GM12878 (cell line): ENCODE results near the gene SPART. TPM values are rescaled to one million over a fixed set of nuclear protein-coding genes. Genes with fewer than 3 reads are reported as not detected.

ENCODE experiments used
- ATAC-seq: fragments of 200-7000 bp; cut with Tn5 transposase; 3 replicates; pipeline ENCODE4 v1.9.1; 2020; ENCODE audit warnings: mild to moderate bottlenecking, moderate library complexity
- BruUV-seq: library from RNA; stranded (reverse); fragments of 400-500 nt; replicated peaks from 2 replicates; lab custom pipeline; 2021; lab: Mats Ljungman, UMichigan
- CTCF ChIA-PET: fragments of 300-600 bp; sonication (Branson Sonifier 250); formaldehyde crosslinking; extraction: SDS; loops from one replicate; lab custom pipeline; 2021; ENCODE audit warnings: inconsistent platforms; lab: Yijun Ruan, JAX
- POLR2A ChIA-PET: fragments of 350-600 bp; formaldehyde crosslinking; extraction: SDS; loops from one replicate; lab custom pipeline; 2021; ENCODE audit warnings: inconsistent platforms; lab: Charles Lee
- RAD21 ChIA-PET: fragments of 300-600 bp; sonication (Branson Sonifier 250); formaldehyde crosslinking; loops from one replicate; lab custom pipeline; 2023; ENCODE audit warnings: antibody characterized with exemption; ENCODE audit not compliant: unreplicated experiment; lab: Charles Lee
- SMC1A ChIA-PET: fragments of 300-600 bp; sonication (Branson Sonifier 250); formaldehyde crosslinking; loops from one replicate; lab custom pipeline; 2023; ENCODE audit not compliant: unreplicated experiment, uncharacterized antibody; lab: Charles Lee
- DNase-seq: peaks from one replicate; pipeline ENCODE4 v3.0.0-alpha.2; 2011; ENCODE audit warnings: low read depth, low spot score
- FAIRE-seq: peaks from 3 replicates; lab custom pipeline; 2011; peaks lifted over from hg19 to GRCh38; lab: Jason Lieb, UNC
- H2AFZ ChIP-seq: 2 replicates; pipeline ENCODE4 v1.6.0; 2011; ENCODE audit warnings: low read depth, low read length, control low read depth; ENCODE audit not compliant: control insufficient read depth
- H3K27ac ChIP-seq: 2 replicates; pipeline ENCODE4 v1.5.1; 2011; ENCODE audit warnings: control low read depth; ENCODE audit not compliant: control insufficient read depth, insufficient read depth
- H3K27me3 ChIP-seq, 2 experiments: replicated peaks in 1 of 2; 2 replicates each; pipeline versions ENCODE4 v1.6.0 to v1.6.1; 2011; ENCODE audit warnings: low read length in 1 of 2; ENCODE audit not compliant: control insufficient read depth in 2 of 2, insufficient read depth in 2 of 2
- H3K36me3 ChIP-seq, 2 experiments: 2 replicates each; pipeline ENCODE4 v1.5.1; 2011; ENCODE audit warnings: low read length in 1 of 2; ENCODE audit not compliant: control insufficient read depth in 2 of 2, insufficient read depth in 2 of 2
- H3K4me1 ChIP-seq: 2 replicates; pipeline ENCODE4 v1.6.1; 2011; ENCODE audit warnings: mild to moderate bottlenecking, low read length, moderate library complexity, mixed read lengths; ENCODE audit not compliant: control insufficient read depth, insufficient read depth
- H3K4me2 ChIP-seq: 2 replicates; pipeline ENCODE4 v1.6.0; 2011; ENCODE audit warnings: control low read depth; ENCODE audit not compliant: control insufficient read depth, insufficient read depth
- H3K4me3 ChIP-seq: fragments of 200-600 bp; sonication (generic); 2 replicates; pipeline ENCODE4 v1.5.1; 2016
- H3K79me2 ChIP-seq: 2 replicates; pipeline ENCODE4 v1.6.0; 2011; ENCODE audit warnings: low read length; ENCODE audit not compliant: control insufficient read depth, insufficient read depth
- H3K9ac ChIP-seq: 2 replicates; pipeline ENCODE4 v1.8.0; 2011; ENCODE audit warnings: low read length, control low read depth, mixed read lengths; ENCODE audit not compliant: control insufficient read depth, insufficient read depth
- H3K9me3 ChIP-seq: replicated peaks from 3 replicates; pipeline ENCODE4 v1.5.1; 2011; ENCODE audit warnings: mild to moderate bottlenecking, low read length; ENCODE audit not compliant: control insufficient read depth, insufficient read depth
- H4K20me1 ChIP-seq: 2 replicates; pipeline ENCODE4 v1.6.0; 2011; ENCODE audit not compliant: control insufficient read depth, insufficient read depth
- BACH1 ChIP-seq: fragments of 450-650 bp; IDR thresholded peaks from 2 replicates; pipeline ENCODE4 v1.6.1; 2017; ENCODE audit warnings: mild to moderate bottlenecking, borderline replicate concordance
- GABPA ChIP-seq: IDR thresholded peaks from 2 replicates; pipeline ENCODE4 v1.6.1; 2014; ENCODE audit warnings: antibody characterized with exemption, low read depth, mild to moderate bottlenecking, inconsistent platforms
- HDAC6 ChIP-seq: fragments of 200-600 bp; sonication (generic); IDR thresholded peaks from one replicate; pipeline ENCODE4 v1.8.0; 2017; ENCODE audit warnings: antibody characterized with exemption; ENCODE audit not compliant: unreplicated experiment
- IRF5 ChIP-seq: fragments of 450-650 bp; IDR thresholded peaks from 2 replicates; pipeline ENCODE4 v1.6.1; 2017; ENCODE audit warnings: borderline replicate concordance
- JUND ChIP-seq: IDR thresholded peaks from 2 replicates; pipeline ENCODE4 v1.6.1; 2012; ENCODE audit warnings: low read depth, mild to moderate bottlenecking, low read length, improper control_type of control experiment, moderate library complexity
- LARP7 ChIP-seq: fragments of 450-650 bp; IDR thresholded peaks from 2 replicates; pipeline ENCODE4 v1.6.1; 2017; ENCODE audit warnings: mild to moderate bottlenecking
- MYC ChIP-seq: IDR thresholded peaks from 2 replicates; pipeline ENCODE4 v1.6.1; 2011; ENCODE audit warnings: mild to moderate bottlenecking, low read length, moderate library complexity, inconsistent platforms; ENCODE audit not compliant: insufficient read depth, insufficient replicate concordance, insufficient read length, severe bottlenecking
- RB1 ChIP-seq: fragments of 450-650 bp; formaldehyde crosslinking; IDR thresholded peaks from 2 replicates; pipeline ENCODE4 v1.6.1; 2017; ENCODE audit warnings: mild to moderate bottlenecking, borderline replicate concordance
- RELA ChIP-seq: fragments of 450-650 bp; IDR thresholded peaks from 2 replicates; pipeline ENCODE4 v1.8.0; 2014; ENCODE audit warnings: borderline replicate concordance; ENCODE audit not compliant: partially characterized antibody
- RUNX3 ChIP-seq: IDR thresholded peaks from 2 replicates; pipeline ENCODE4 v1.6.1; 2012; ENCODE audit warnings: low read length, inconsistent platforms
- WGBS: methylation state at CpG from one replicate; pipeline ENCODE4 v1.1.6; 2016; ENCODE audit warnings: low lambda C conversion rate; ENCODE audit not compliant: insufficient replicate concordance, insufficient coverage; ENCODE audit errors: missing lambda C conversion rate; 5-methylcytosine and 5-hydroxymethylcytosine counted together
- in situ Hi-C: fragments of 300-500 bp; cut with MboI; formaldehyde crosslinking; loops from 9 replicates; pipeline ENCODE4 v1.14.3; 2018; ENCODE audit warnings: mixed read lengths
- intact Hi-C: fragments of 100-400 bp; cut with micrococcal nuclease; formaldehyde crosslinking; loops from one replicate; pipeline ENCODE4 v1.14.2; 2022; ENCODE audit not compliant: unreplicated experiment
- polyA plus RNA-seq, 11 experiments: library from polyadenylated mRNA; depleted of rRNA in 4 of 11; unstranded in 6 of 11; stranded (reverse) in 5 of 11; fragments of >200 nt; fragmentation: Nextera tagmentation in 4 of 11; fragmentation: Illumina TruSeq in 1 of 11; extraction: Ambion mirVana in 4 of 11; extraction: Trizol in 1 of 11; gene quantifications; 1 replicate in 1 of 11; 2 replicates in 10 of 11; pipeline versions ENCODE4 v1.2.1 to v1.2.3, GENCODE V29; 2011 to 2016; ENCODE audit warnings: inconsistent platforms in 2 of 11, missing spikeins in 2 of 11, low read depth in 1 of 11
- total RNA-seq, 4 experiments: library from RNA; depleted of rRNA in 3 of 4; stranded (reverse); fragments of >200 nt in 3 of 4; fragmentation: Illumina TruSeq in 1 of 4; extraction: Trizol in 1 of 4; gene quantifications; 2 replicates each; pipeline versions ENCODE4 v1.2.1 to v1.2.3, GENCODE V29; 2013 to 2021
- TF ChIP-seq, protein P1 (sequence below): IDR thresholded peaks from 2 replicates; pipeline ENCODE4 v1.6.1; 2011; ENCODE audit warnings: low read depth, low read length, improper control_type of control experiment, borderline replicate concordance

SPART gene
- total and polyA plus RNA-seq, 10 of the 15 experiments (the other 5 are each of a cell fraction or from before 2014, with no cell fraction given) = 17.6 to 74.6 (median 42.1) TPM

DNA sequence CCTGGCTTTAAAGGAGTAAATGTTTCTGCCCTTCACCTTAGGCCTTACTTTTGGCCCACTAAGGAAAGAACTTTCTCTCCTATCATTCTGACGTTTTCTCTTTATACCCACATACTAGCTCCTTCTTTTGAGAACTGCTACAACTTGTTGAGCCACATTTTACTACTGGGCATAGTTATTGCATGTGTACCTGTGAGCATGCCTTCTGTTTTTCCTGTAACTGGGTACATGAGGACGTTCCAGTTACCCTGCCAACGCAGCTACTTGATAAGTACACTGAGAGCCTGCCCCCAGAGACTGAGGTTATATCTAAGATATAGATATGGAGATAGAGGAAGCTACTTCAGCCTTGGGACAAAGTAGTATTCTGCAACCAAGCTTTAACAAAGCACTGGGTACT, 52.1 kb downstream of the SPART start:
- no peak for TF ChIP-seq MYC
- TF ChIP-seq LARP7 = no peak
- no peak for TF ChIP-seq GABPA
- TF ChIP-seq RB1 = no peak
- no peak for TF ChIP-seq IRF5
- no peak for TF ChIP-seq RELA
- no peak for TF ChIP-seq JUND
- TF ChIP-seq HDAC6 = no peak
- TF ChIP-seq, protein P1, sequence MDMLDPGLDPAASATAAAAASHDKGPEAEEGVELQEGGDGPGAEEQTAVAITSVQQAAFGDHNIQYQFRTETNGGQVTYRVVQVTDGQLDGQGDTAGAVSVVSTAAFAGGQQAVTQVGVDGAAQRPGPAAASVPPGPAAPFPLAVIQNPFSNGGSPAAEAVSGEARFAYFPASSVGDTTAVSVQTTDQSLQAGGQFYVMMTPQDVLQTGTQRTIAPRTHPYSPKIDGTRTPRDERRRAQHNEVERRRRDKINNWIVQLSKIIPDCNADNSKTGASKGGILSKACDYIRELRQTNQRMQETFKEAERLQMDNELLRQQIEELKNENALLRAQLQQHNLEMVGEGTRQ = no peak
- no peak for TF ChIP-seq RUNX3
- no peak for TF ChIP-seq BACH1
- Histone ChIP-seq H3K27me3 (peaks cover 0 to 8% of the 10 kb centered on the region in 2 experiments; a peak in 2 of 4 replicates), H4K20me1 (no peaks in the 10 kb centered on the region), H2AFZ (no peak overlapping the region), H3K79me2 (no peaks in the 10 kb centered on the region), H3K4me2 (no peak overlapping the region), H3K4me1 (no peaks in the 10 kb centered on the region), H3K36me3 (no peaks in the 10 kb centered on the region), H3K9me3 (no peaks in the 10 kb centered on the region; the same call in 2 of the 3 replicates), H3K9ac (no peak overlapping the region), H3K27ac (no peak overlapping the region), H3K4me3 (no peak overlapping the region)
- ChIA-PET CTCF (interaction anchor here (0.6 to 2.7 kb wide), 3 partner anchors 12 to 37 kb away, joined by 3 to 12 read pairs (median 5); no protein-coding TSS in a partner anchor), POLR2A (no interaction called here), RAD21 (no interaction called here), SMC1A (interaction anchor here (2.0 kb wide), 1 partner anchor 11 kb away, joined by 10 read pairs; no protein-coding TSS in a partner anchor)
- WGBS = 2% methylated on average over 3 of the region's 3 CpGs
- FAIRE-seq = no peak
- DNase-seq = no peak
- no TSS peak for BruUV-seq
- in situ Hi-C loops (no loop called here), intact Hi-C loops (no loop called here)
- no peak for ATAC-seq
